ENCODE measurements around the gene SMARCA2.

Gene SMARCA2

GRCh38 chr9:2220036-2220435 is 204.9 kb downstream of the SMARCA2 start:
- TF ChIP-seq REST (IDR thresholded peaks at IDR 0.05; ENCODE audit: low read depth) (no peak), FOXM1 (IDR thresholded peaks at IDR 0.05; ENCODE audit: borderline replicate concordance, low read depth) (no peak), EP300 (IDR thresholded peaks at IDR 0.05; ENCODE audit: borderline replicate concordance) (no peak), USF1 (IDR thresholded peaks at IDR 0.05) (no peak), TEAD4 (IDR thresholded peaks at IDR 0.05) (no peak), TCF12 (IDR thresholded peaks at IDR 0.05; ENCODE audit: low read depth) (no peak), RAD21 (IDR thresholded peaks at IDR 0.05; ENCODE audit: low read depth) (no peak), ZBTB7A (IDR thresholded peaks at IDR 0.05; ENCODE audit: low read depth) (no peak), CEBPB (IDR thresholded peaks at IDR 0.05) (no peak), TAF1 (IDR thresholded peaks at IDR 0.05; ENCODE audit: low read depth) (no peak), NFIC (IDR thresholded peaks at IDR 0.05) (no peak), YY1 (IDR thresholded peaks at IDR 0.05; ENCODE audit: low read depth) (no peak), MAX (IDR thresholded peaks at IDR 0.05) (no peak)

DNA sequence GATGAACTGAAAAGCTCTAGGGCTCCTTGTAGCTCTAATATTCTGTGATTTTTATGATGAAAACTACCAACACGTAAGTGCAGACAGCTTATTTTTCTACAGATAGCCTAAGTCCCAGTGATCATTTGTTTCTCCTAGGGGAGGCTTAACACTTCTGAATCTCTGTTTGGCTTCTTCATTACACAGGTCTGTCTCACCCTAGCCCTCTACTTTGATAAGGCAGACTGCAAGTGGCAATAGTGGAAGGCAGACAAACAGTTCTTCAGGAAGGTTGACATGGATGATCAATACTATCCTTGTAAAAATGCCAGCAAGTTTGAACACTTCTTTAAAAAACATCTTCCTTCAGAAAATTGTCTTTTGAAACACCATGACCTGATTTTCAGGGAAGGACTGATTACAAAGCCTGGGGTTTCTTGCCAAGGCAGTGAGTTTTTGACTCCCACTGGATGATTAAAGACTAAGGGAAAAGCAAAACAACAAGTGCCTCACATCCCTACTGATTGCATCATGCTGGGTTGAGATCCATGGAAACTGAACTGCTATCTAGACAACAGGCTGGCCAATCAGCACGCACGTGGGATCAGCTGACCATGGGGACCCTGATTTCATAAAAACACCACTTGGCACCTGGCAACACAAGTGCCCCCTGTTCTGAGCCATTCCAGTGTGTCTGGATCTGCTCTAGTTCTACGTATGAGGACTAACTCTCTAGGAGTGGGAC is 212.2 kb downstream of the SMARCA2 start:
- TF ChIP-seq TCF12 (IDR thresholded peaks at IDR 0.05; ENCODE audit: low read depth) (no peak), FOXM1 (IDR thresholded peaks at IDR 0.05; ENCODE audit: borderline replicate concordance, low read depth) (no peak), CREB1 (IDR thresholded peaks at IDR 0.05; ENCODE audit: low read depth) (no peak), NFIC (IDR thresholded peaks at IDR 0.05) (no peak), EGR1 (IDR thresholded peaks at IDR 0.05) (no peak), USF1 (IDR thresholded peaks at IDR 0.05) (0 out of 2 replicates have a peak, but pooled peaks have one; percentile 10)

GRCh38 chr9:2228132-2228531 is 213.0 kb downstream of the SMARCA2 start:
- no peak for TF ChIP-seq REST (IDR thresholded peaks at IDR 0.05; ENCODE audit: low read depth)
- TF ChIP-seq CEBPB (IDR thresholded peaks at IDR 0.05), result peak; percentile 74
- no peak for TF ChIP-seq MAX (IDR thresholded peaks at IDR 0.05)
- TF ChIP-seq EP300 (IDR thresholded peaks at IDR 0.05; ENCODE audit: borderline replicate concordance), result no peak
- peak; percentile 75 for TF ChIP-seq RAD21 (IDR thresholded peaks at IDR 0.05; ENCODE audit: low read depth)

- TF ChIP-seq TCF12 (IDR thresholded peaks at IDR 0.05; ENCODE audit: low read depth) (no peak), MAX (IDR thresholded peaks at IDR 0.05) (no peak), RAD21 (IDR thresholded peaks at IDR 0.05; ENCODE audit: low read depth) (no peak), YY1 (IDR thresholded peaks at IDR 0.05; ENCODE audit: low read depth) (no peak)
Measured at GRCh38 chr9:2228641-2229040, 213.5 kb downstream of the SMARCA2 start.

DNA sequence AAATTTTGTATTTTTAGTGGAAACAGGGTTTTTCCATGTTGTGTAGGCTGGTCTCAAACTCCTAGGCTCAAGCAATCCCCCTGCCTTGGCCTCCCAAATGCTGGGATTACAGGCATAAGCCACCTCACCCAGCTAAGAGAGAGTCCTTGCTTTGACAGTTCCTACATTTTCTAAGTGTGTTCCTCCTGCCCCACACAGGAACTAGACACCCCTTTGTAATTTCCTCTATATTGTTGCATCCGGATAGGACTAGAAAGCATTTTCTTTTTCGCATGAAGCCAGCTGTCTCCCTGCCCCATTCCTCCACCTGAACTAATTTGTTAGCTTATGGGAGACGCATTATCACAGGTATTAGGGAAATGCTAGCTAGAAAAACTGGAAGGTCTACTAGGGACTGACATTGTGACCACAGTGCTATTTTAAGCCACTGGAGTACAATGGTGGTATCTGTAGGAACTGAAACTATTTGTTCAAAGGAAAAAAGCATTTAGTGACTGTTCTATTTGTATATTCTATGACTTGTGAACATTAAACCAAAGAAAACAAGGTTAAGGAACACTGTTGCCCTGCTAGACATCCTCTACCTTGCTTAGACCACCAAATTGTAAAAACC is 214.1 kb downstream of the SMARCA2 start:
- TF ChIP-seq FOXM1 (IDR thresholded peaks at IDR 0.05; ENCODE audit: borderline replicate concordance, low read depth) (no peak), REST (IDR thresholded peaks at IDR 0.05; ENCODE audit: low read depth) (no peak), EGR1 (IDR thresholded peaks at IDR 0.05) (no peak), RAD21 (IDR thresholded peaks at IDR 0.05; ENCODE audit: low read depth) (no peak), TAF1 (IDR thresholded peaks at IDR 0.05; ENCODE audit: low read depth) (no peak), MAX (IDR thresholded peaks at IDR 0.05) (no peak), TCF12 (IDR thresholded peaks at IDR 0.05; ENCODE audit: low read depth) (no peak), EP300 (IDR thresholded peaks at IDR 0.05; ENCODE audit: borderline replicate concordance) (no peak), CEBPB (IDR thresholded peaks at IDR 0.05) (no peak), YY1 (IDR thresholded peaks at IDR 0.05; ENCODE audit: low read depth) (no peak), CREB1 (IDR thresholded peaks at IDR 0.05; ENCODE audit: low read depth) (no peak), ZBTB7A (IDR thresholded peaks at IDR 0.05; ENCODE audit: low read depth) (no peak)

All from Ishikawa (cell line).